ENCODE measurements around the gene LGR4. TPM values are rescaled to one million over a fixed set of nuclear protein-coding genes. Genes with fewer than 3 reads are reported as not detected.

Gene LGR4
- total and polyA plus RNA-seq, 2 of the 13 experiments (the other 11 are each of a cell fraction or from before 2014, with no cell fraction given) = 42.1 to 68.7 TPM

DNA sequence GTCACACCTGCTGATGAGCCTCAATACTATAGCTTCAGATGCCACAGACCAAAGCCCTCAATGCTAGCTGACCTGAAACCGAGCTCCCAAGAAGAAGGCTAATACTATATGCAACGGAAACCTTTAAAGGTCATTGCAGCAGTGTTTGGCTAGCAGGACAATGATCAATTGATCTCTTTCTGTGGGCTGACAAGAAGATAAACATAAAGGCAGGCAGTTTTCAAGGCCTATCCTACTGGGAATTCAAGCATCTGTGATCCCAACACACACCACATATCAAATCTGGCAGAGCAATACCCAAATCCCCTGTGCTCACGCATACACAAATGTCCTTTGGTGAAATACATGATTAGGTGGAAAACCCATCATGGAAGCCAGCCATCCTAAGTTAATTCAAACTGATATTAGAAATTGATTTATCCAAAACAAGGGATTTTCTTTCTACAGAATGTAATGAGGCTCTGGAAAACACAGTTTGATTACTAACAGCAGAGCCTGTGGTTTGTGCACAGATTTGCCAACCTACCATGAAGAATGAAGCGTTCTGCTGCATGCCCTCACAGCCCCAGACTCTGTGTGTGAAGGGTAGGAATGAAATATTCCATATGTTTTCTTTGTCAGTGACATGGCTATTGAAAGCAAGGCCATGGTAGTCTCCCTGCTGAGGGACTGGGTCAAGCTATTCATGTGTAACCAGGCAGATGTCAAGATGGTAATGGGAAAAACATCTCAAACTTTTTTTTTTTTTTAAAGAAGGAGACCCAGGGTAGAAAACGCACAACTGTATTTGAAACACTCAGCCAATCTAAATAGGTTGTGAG, 12.2 kb downstream of the LGR4 start (continued):
- TF ChIP-seq DBP (CRISPR knock-in tag; IDR thresholded peaks at IDR 0.05; ENCODE audit: not compliant biosample characterization) (no peak), HOXA9 (CRISPR knock-in tag; IDR thresholded peaks at IDR 0.05; ENCODE audit: borderline replicate concordance) (no peak), NFE2L2 (IDR thresholded peaks at IDR 0.05; ENCODE audit: low read length) (no peak), ZNF136 (CRISPR knock-in tag; IDR thresholded peaks at IDR 0.05; ENCODE audit: low read depth) (no peak), ZNF589 (CRISPR knock-in tag; conservative IDR thresholded peaks at IDR 0.05) (no peak), ZEB1 (IDR thresholded peaks at IDR 0.05; ENCODE audit: insufficient replicate concordance, low read depth) (no peak), CC2D1A (CRISPR knock-in tag; IDR thresholded peaks at IDR 0.05) (no peak), ZNF773 (CRISPR knock-in tag; IDR thresholded peaks at IDR 0.05; ENCODE audit: borderline replicate concordance) (no peak), HDAC6 (IDR thresholded peaks at IDR 0.05; ENCODE audit: low read depth, low read length) (no peak), SMARCE1 (IDR thresholded peaks at IDR 0.05; ENCODE audit: borderline replicate concordance) (no peak), ZNF362 (CRISPR knock-in tag; IDR thresholded peaks at IDR 0.05; ENCODE audit: borderline replicate concordance) (peak; percentile 12; the same call in 1 of the 2 replicates), ETV6 (CRISPR knock-in tag; conservative IDR thresholded peaks at IDR 0.05) (no peak), ZNF577 (CRISPR knock-in tag; IDR thresholded peaks at IDR 0.05; ENCODE audit: borderline replicate concordance, low read depth) (no peak), ZNF800 (CRISPR knock-in tag; IDR thresholded peaks at IDR 0.05) (no peak), ZNF652 (CRISPR knock-in tag; IDR thresholded peaks at IDR 0.05; ENCODE audit: borderline replicate concordance, low read depth) (peak; percentile 55; the same call in 1 of the 2 replicates), ZNF552 (CRISPR knock-in tag; IDR thresholded peaks at IDR 0.05; ENCODE audit: borderline replicate concordance) (no peak), IRF1 (CRISPR knock-in tag; IDR thresholded peaks at IDR 0.05; ENCODE audit: low read depth) (no peak), ZNF10 (CRISPR knock-in tag; IDR thresholded peaks at IDR 0.05; ENCODE audit: borderline replicate concordance, low read depth) (no peak), ZBTB42 (CRISPR knock-in tag; IDR thresholded peaks at IDR 0.05) (no peak), ZNF883 (CRISPR knock-in tag; IDR thresholded peaks at IDR 0.05; ENCODE audit: not compliant biosample characterization) (no peak), MZF1 (CRISPR knock-in tag; IDR thresholded peaks at IDR 0.05; ENCODE audit: borderline replicate concordance) (no peak)
- TF ChIP-seq, protein P1, sequence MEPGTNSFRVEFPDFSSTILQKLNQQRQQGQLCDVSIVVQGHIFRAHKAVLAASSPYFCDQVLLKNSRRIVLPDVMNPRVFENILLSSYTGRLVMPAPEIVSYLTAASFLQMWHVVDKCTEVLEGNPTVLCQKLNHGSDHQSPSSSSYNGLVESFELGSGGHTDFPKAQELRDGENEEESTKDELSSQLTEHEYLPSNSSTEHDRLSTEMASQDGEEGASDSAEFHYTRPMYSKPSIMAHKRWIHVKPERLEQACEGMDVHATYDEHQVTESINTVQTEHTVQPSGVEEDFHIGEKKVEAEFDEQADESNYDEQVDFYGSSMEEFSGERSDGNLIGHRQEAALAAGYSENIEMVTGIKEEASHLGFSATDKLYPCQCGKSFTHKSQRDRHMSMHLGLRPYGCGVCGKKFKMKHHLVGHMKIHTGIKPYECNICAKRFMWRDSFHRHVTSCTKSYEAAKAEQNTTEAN (CRISPR knock-in tag; conservative IDR thresholded peaks at IDR 0.05) = no peak
- TF ChIP-seq, protein P2, sequence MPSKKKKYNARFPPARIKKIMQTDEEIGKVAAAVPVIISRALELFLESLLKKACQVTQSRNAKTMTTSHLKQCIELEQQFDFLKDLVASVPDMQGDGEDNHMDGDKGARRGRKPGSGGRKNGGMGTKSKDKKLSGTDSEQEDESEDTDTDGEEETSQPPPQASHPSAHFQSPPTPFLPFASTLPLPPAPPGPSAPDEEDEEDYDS (CRISPR knock-in tag; IDR thresholded peaks at IDR 0.05) = peak; percentile 33; the same call in 1 of the 2 replicates

Data from HepG2 (cell line).